PC-3 (cell line): ENCODE measurements around the gene KRCC1.
"Not testable (repeated sequence)": the region's sequence is repeated elsewhere in the genome, so short reads cannot be mapped to it uniquely, and the experiment has no call there.

Experiments
- EZH2 ChIP-seq: fragments of 300-600 bp; sonication (generic); IDR thresholded peaks from one replicate; pipeline ENCODE4 v1.6.1; 2017; ENCODE audit warnings: antibody characterized with exemption, mild to moderate bottlenecking, low read length; ENCODE audit not compliant: unreplicated experiment
- EZH2phosphoT487 ChIP-seq: fragments of 300-600 bp; sonication (generic); IDR thresholded peaks from 2 replicates; pipeline ENCODE4 v1.6.1; 2018; ENCODE audit warnings: mild to moderate bottlenecking, antibody characterized with exemption, low read length, borderline replicate concordance
- TF ChIP-seq, protein P1 (sequence below): fragments of 300-600 bp; sonication (generic); conservative IDR thresholded peaks from 2 replicates; pipeline ENCODE4 v1.5.1; 2017; ENCODE audit warnings: antibody characterized with exemption, low read depth, mild to moderate bottlenecking, low read length

DNA sequence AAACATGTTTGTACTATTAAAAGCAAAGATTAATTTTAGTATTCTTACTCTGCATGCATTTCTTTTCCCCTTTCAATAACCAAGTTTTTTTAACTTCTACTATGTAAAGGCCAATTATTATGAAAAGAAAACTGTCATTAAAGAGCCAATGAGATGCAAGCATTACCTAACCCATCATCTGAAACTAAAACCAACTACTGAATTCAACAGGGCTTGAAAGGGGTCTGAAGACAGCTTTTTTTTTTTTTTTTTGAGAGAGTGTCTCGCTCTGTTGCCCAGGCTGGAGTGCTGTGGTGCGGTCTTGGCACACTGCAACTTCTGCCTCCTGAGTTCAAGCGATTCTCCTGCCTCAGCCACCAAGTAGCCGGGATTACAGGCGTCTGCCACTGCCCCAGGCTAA lies 69.7 kb downstream of the KRCC1 start:
- not testable (repeated sequence) for TF ChIP-seq EZH2, EZH2phosphoT487
- TF ChIP-seq, protein P1, sequence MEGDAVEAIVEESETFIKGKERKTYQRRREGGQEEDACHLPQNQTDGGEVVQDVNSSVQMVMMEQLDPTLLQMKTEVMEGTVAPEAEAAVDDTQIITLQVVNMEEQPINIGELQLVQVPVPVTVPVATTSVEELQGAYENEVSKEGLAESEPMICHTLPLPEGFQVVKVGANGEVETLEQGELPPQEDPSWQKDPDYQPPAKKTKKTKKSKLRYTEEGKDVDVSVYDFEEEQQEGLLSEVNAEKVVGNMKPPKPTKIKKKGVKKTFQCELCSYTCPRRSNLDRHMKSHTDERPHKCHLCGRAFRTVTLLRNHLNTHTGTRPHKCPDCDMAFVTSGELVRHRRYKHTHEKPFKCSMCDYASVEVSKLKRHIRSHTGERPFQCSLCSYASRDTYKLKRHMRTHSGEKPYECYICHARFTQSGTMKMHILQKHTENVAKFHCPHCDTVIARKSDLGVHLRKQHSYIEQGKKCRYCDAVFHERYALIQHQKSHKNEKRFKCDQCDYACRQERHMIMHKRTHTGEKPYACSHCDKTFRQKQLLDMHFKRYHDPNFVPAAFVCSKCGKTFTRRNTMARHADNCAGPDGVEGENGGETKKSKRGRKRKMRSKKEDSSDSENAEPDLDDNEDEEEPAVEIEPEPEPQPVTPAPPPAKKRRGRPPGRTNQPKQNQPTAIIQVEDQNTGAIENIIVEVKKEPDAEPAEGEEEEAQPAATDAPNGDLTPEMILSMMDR, result not testable (repeated sequence)
